Smooth muscle cell (in vitro differentiated cells): Measurements from ENCODE around the gene PADI2. TPM values are rescaled to one million over a fixed set of nuclear protein-coding genes. Genes with fewer than 3 reads are reported as not detected.

ENCODE experiments used
- DNase-seq: peaks from one replicate; lab custom pipeline; 2025; ENCODE audit not compliant: unreplicated experiment; lab: John Stamatoyannopoulos, UW
- H2AFZ ChIP-seq: fragments of 200-600 bp; sonication (generic); 2 replicates; pipeline ENCODE4 v1.6.0; 2016; ENCODE audit warnings: antibody characterized with exemption, low read depth, mild to moderate bottlenecking
- H3F3A ChIP-seq: fragments of 200-600 bp; sonication (generic); 2 replicates; pipeline ENCODE4 v1.6.0; 2017; ENCODE audit warnings: antibody characterized with exemption, low read depth
- H3K27ac ChIP-seq: fragments of 200-600 bp; sonication (generic); 2 replicates; pipeline ENCODE4 v1.5.1; 2016; ENCODE audit warnings: low read depth, mild to moderate bottlenecking
- H3K27me3 ChIP-seq: fragments of 200-600 bp; sonication (generic); 2 replicates; pipeline ENCODE4 v1.6.1; 2016; ENCODE audit warnings: low read depth, mild to moderate bottlenecking
- H3K36me3 ChIP-seq: fragments of 200-600 bp; sonication (generic); 2 replicates; pipeline ENCODE4 v1.5.1; 2016; ENCODE audit warnings: low read depth
- H3K4me1 ChIP-seq: fragments of 200-600 bp; sonication (generic); 2 replicates; pipeline ENCODE4 v1.5.1; 2016; ENCODE audit warnings: low read depth
- H3K4me2 ChIP-seq: fragments of 200-600 bp; sonication (generic); 2 replicates; pipeline ENCODE4 v1.6.0; 2016; ENCODE audit warnings: mild to moderate bottlenecking
- H3K4me3 ChIP-seq: fragments of 200-600 bp; sonication (generic); 2 replicates; pipeline ENCODE4 v1.5.1; 2016; ENCODE audit warnings: mild to moderate bottlenecking
- H3K79me2 ChIP-seq: fragments of 200-600 bp; sonication (generic); 2 replicates; pipeline ENCODE4 v1.6.0; 2016; ENCODE audit warnings: low read depth, mild to moderate bottlenecking
- H3K9ac ChIP-seq: fragments of 200-600 bp; sonication (generic); 2 replicates; pipeline ENCODE4 v1.6.0; 2016; ENCODE audit warnings: low read depth
- H3K9me3 ChIP-seq: fragments of 200-600 bp; sonication (generic); replicated peaks from 2 replicates; pipeline ENCODE4 v1.5.1; 2016; ENCODE audit warnings: low read depth
- H4K20me1 ChIP-seq: fragments of 200-600 bp; sonication (generic); 2 replicates; pipeline ENCODE4 v1.6.0; 2016; ENCODE audit warnings: low read depth
- CTCF ChIP-seq: fragments of 200-600 bp; sonication (generic); IDR thresholded peaks from 2 replicates; pipeline ENCODE4 v1.5.1; 2017; ENCODE audit warnings: borderline replicate concordance, mild to moderate bottlenecking, antibody characterized with exemption; ENCODE audit not compliant: insufficient read depth, poor library complexity, severe bottlenecking
- WGBS: methylation state at CpG from one replicate; pipeline ENCODE4 v1.1.7; 2016; ENCODE audit warnings: low lambda C conversion rate; 5-methylcytosine and 5-hydroxymethylcytosine counted together
- polyA plus RNA-seq: library from polyadenylated mRNA; unstranded; fragments of >200 nt; fragmentation: Nextera tagmentation; extraction: Ambion mirVana; gene quantifications from 2 replicates; pipeline ENCODE4 v1.2.1, GENCODE V29; 2016
- total RNA-seq: library from RNA; depleted of rRNA; stranded (reverse); fragments of >200 nt; gene quantifications from 2 replicates; pipeline ENCODE4 v1.2.3, GENCODE V29; 2014

The PADI2 gene
- total and polyA plus RNA-seq, 2 experiments from 2014 or later, result not detected

DNA sequence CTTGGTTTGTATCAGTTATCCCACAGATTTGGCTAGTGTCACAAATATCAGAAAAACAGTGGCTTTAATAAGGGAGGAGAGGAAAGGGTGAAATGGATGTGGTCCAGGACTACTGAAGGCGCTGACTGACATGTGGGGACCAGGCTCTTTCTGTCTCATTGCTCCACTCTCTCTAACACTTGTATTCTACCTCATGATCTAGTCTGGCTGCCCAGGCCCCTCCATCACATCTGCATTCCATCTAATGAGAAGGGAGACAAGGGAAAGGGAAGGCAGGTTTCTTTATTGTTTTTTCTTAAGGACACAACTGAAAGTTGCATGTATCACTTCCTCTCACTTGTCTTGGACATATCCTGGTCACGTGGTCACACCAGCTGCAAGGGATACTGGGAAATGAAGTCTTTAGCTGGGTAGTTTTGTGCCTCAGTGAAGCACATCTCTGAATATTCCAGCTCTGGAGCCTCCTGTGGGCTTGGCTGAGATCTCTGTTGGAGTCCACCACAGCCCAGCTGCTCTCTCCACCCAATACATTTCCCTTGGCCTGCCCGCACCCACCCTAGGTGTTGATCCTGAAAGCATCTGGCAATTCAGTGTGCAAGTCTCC is 42.0 kb upstream of the PADI2 start:
- no peak overlapping the region for H2AFZ ChIP-seq

DNA sequence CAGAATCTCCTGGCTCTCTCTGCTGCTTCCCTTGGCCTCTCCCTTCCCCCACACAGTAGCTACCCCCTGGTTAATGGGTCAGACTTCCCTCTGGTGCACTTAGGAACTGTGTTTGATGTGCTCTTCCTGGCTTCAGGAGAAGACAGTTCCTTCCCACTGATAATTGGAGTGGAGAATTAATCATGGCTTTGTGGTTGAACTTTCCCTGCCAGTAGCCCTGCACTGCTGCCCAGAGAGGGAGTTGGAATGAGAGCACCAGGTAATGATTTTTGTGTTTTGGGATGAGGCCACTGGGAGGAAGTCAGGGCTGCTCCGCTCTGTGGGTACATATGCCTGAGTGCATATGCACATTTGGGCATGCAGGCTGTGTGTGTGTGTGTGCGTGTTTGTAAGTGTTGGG is 39.7 kb upstream of the PADI2 start:
- no peak for DNase-seq
- Histone ChIP-seq H3K27ac (no peak overlapping the region), H3K9ac (no peak overlapping the region), H3K36me3 (no peaks in the 10 kb centered on the region), H3K4me3 (no peak overlapping the region), H3K79me2 (no peaks in the 10 kb centered on the region), H2AFZ (no peak overlapping the region), H3F3A (no peaks in the 10 kb centered on the region), H3K4me1 (no peaks in the 10 kb centered on the region), H3K4me2 (no peak overlapping the region), H3K27me3 (no peaks in the 10 kb centered on the region), H3K9me3 (no peaks in the 10 kb centered on the region), H4K20me1 (no peaks in the 10 kb centered on the region)
- TF ChIP-seq CTCF, result no peak
- WGBS, result 100% methylated on average over 2 of the region's 2 CpGs

More for the DNA sequence above, 42.0 kb upstream of the PADI2 start:
- H3F3A ChIP-seq, result no peaks in the 10 kb centered on the region
- H3K27ac ChIP-seq, result no peak overlapping the region
- no peaks in the 10 kb centered on the region for H3K79me2 ChIP-seq
- no peak overlapping the region for H3K4me2 ChIP-seq
- H3K9ac ChIP-seq, result no peak overlapping the region
- H3K27me3 ChIP-seq, result no peaks in the 10 kb centered on the region
- H3K4me1 ChIP-seq, result no peaks in the 10 kb centered on the region
- no peaks in the 10 kb centered on the region for H3K9me3 ChIP-seq
- no peak overlapping the region for H3K4me3 ChIP-seq
- TF ChIP-seq CTCF, result no peak
- no peaks in the 10 kb centered on the region for H4K20me1 ChIP-seq
- H3K36me3 ChIP-seq, result no peaks in the 10 kb centered on the region
- 96% methylated on average over 3 of the region's 3 CpGs for WGBS
- no peak for DNase-seq

- no peak overlapping the region for H3K9ac ChIP-seq
- TF ChIP-seq CTCF, result no peak
- H3K4me3 ChIP-seq, result no peak overlapping the region
- H4K20me1 ChIP-seq, result no peaks in the 10 kb centered on the region
- no peaks in the 10 kb centered on the region for H3F3A ChIP-seq
- no peak overlapping the region for H2AFZ ChIP-seq
- DNase-seq, result no peak
- H3K4me2 ChIP-seq, result no peak overlapping the region
- H3K9me3 ChIP-seq, result peaks cover 6% of the 10 kb centered on the region
- WGBS, result 87% methylated on average over 3 of the region's 3 CpGs
- no peaks in the 10 kb centered on the region for H3K4me1 ChIP-seq
- no peaks in the 10 kb centered on the region for H3K79me2 ChIP-seq
- H3K27ac ChIP-seq, result no peak overlapping the region
- H3K36me3 ChIP-seq, result no peaks in the 10 kb centered on the region
- H3K27me3 ChIP-seq, result no peaks in the 10 kb centered on the region
These were observed 36.9 kb upstream of the PADI2 start for GRCh38 chr1:17156108-17156507.

GRCh38 chr1:17155257-17155920 is 36.1 kb upstream of the PADI2 start:
- H3K9ac ChIP-seq, result no peak overlapping the region
- 20% methylated on average over 2 of the region's 2 CpGs for WGBS
- peaks cover 6% of the 10 kb centered on the region for H3K9me3 ChIP-seq
- no peak overlapping the region for H2AFZ ChIP-seq
- no peaks in the 10 kb centered on the region for H3K4me1 ChIP-seq
- no peak for DNase-seq
- no peaks in the 10 kb centered on the region for H3K27me3 ChIP-seq
- H3F3A ChIP-seq, result no peaks in the 10 kb centered on the region
- no peak for TF ChIP-seq CTCF
- no peaks in the 10 kb centered on the region for H3K36me3 ChIP-seq
- H3K79me2 ChIP-seq, result no peaks in the 10 kb centered on the region
- H3K4me2 ChIP-seq, result no peak overlapping the region
- no peak overlapping the region for H3K27ac ChIP-seq
- H3K4me3 ChIP-seq, result no peak overlapping the region
- H4K20me1 ChIP-seq, result no peaks in the 10 kb centered on the region
